T-helper 2 cell treated with Interferon-gamma antibody and Interleukin-4, amounts not matched to agents 100 ng/mL and 5 ng/mL, for 36 hours (primary cell): ENCODE data around the gene KLRK1. TPM values are rescaled to one million over a fixed set of nuclear protein-coding genes. Genes with fewer than 3 reads are reported as not detected.

ENCODE experiments used
- total RNA-seq: library from RNA; stranded (reverse); gene quantifications from 2 replicates; pipeline ENCODE4 v1.2.3, GENCODE V29; 2022

Gene KLRK1
- total RNA-seq, 1 donor from 2014 or later = 0.43 TPM

Other genes with a start within 250 kb of the KLRK1 start
- not detected in 2 replicates for gene OLR1, start 217.9 kb downstream of the KLRK1 start, total RNA-seq
- gene TMEM52B, start 211.0 kb downstream of the KLRK1 start, total RNA-seq = not detected in 2 replicates
- 6.6 and 7.0 TPM in 2 replicates for gene GABARAPL1, start 177.2 kb downstream of the KLRK1 start, total RNA-seq
- 0.50 and 0.70 TPM in 2 replicates for gene KLRD1, start 82.2 kb downstream of the KLRK1 start, total RNA-seq
- not detected in 2 replicates for gene KLRC4, start 19.7 kb upstream of the KLRK1 start, total RNA-seq
- gene KLRC3, start 30.6 kb upstream of the KLRK1 start, total RNA-seq = not detected in 2 replicates
- gene KLRC2, start 46.0 kb upstream of the KLRK1 start, total RNA-seq = not detected in 2 replicates
- gene KLRC1, start 63.3 kb upstream of the KLRK1 start, total RNA-seq = not detected in 2 replicates
- gene EIF2S3B, start 115.8 kb upstream of the KLRK1 start, total RNA-seq = 0.25 and 1.0 TPM in 2 replicates
- gene MAGOHB, start 223.6 kb upstream of the KLRK1 start, total RNA-seq = 54.7 and 56.4 TPM in 2 replicates